GM06990 (cell line): ENCODE results near the gene STK40.

Experiments used
- DNase-seq: peaks from one replicate; pipeline ENCODE4 v3.0.0-alpha.2; 2011; ENCODE audit not compliant: insufficient read length; ENCODE audit errors: extremely low read depth
- H3K27me3 ChIP-seq: replicated peaks from 2 replicates; pipeline ENCODE4 v1.6.0; 2011; ENCODE audit warnings: low read length; ENCODE audit not compliant: control insufficient read depth, insufficient read depth
- H3K36me3 ChIP-seq: 2 replicates; pipeline ENCODE4 v1.5.1; 2011; ENCODE audit warnings: low read length; ENCODE audit not compliant: control insufficient read depth, insufficient read depth
- H3K4me3 ChIP-seq: replicated peaks from 2 replicates; pipeline ENCODE4 v1.5.1; 2011; ENCODE audit warnings: low read depth, mild to moderate bottlenecking, control low read depth, low read length
- CTCF ChIP-seq: IDR thresholded peaks from 2 replicates; pipeline ENCODE4 v1.5.1; 2011; ENCODE audit warnings: low read length, control low read depth, mild to moderate bottlenecking, inconsistent platforms; ENCODE audit not compliant: insufficient read depth, poor library complexity, severe bottlenecking

STK40 gene

GRCh38 chr1:36303650-36304360 lies 81.9 kb downstream of the STK40 start:
- peaks cover 16% of the 10 kb centered on the region for H3K36me3 ChIP-seq

GRCh38 chr1:36303244-36303643 lies 82.5 kb downstream of the STK40 start:
- H3K36me3 ChIP-seq, result peaks cover 20% of the 10 kb centered on the region
- H3K27me3 ChIP-seq, result no peaks in the 10 kb centered on the region
- no peak for DNase-seq
- TF ChIP-seq CTCF, result no peak
- no peak overlapping the region for H3K4me3 ChIP-seq

More at GRCh38 chr1:36303650-36304360, 81.9 kb downstream of the STK40 start:
- H3K4me3 ChIP-seq, result no peak overlapping the region
- TF ChIP-seq CTCF, result no peak
- no peaks in the 10 kb centered on the region for H3K27me3 ChIP-seq
- no peak for DNase-seq

DNA sequence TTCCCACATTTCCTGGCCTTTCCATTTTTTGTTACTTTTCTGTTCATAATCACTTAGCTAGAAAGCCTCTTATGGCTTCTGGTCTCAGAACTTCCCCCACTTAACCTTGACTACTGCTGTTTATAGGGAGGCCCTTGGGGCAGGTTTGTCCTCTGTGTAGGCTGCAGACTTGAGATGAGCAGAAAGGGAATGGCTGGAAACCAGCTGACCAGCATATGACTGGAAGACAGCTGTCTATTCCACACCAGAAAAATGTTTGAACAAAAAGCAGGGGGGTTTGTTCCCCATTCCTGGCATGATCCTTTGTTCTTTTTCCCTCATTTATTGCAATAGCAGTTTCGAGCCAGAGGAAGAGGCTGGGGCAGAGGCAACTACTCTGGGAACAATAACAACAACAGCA lies 84.5 kb downstream of the STK40 start:
- Histone ChIP-seq H3K4me3 (no peak overlapping the region), H3K27me3 (no peaks in the 10 kb centered on the region), H3K36me3 (peaks cover 26% of the 10 kb centered on the region)
- no peak for TF ChIP-seq CTCF
- DNase-seq, result no peak

DNA sequence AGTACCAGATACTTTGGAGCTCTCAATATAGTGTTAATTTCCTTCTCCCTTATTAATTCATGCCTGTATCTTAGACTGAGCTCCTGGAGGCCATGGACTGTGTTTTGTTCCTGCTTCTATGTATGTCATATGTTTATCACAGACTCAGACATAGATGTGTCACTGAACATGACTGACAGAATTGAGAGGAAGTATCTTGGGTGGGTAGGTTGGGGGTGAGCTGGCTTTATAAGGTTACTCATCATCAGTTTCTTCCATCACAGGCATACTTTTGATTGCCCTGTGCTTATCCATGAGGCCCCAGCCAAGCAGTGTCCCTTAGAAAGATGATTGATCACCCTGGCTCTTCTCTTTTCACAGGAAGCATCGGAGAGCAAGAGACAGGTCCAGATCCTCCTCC lies 85.2 kb downstream of the STK40 start:
- no peak for TF ChIP-seq CTCF
- no peak for DNase-seq
- Histone ChIP-seq H3K4me3 (no peak overlapping the region), H3K27me3 (no peaks in the 10 kb centered on the region), H3K36me3 (peaks cover 28% of the 10 kb centered on the region)

DNA sequence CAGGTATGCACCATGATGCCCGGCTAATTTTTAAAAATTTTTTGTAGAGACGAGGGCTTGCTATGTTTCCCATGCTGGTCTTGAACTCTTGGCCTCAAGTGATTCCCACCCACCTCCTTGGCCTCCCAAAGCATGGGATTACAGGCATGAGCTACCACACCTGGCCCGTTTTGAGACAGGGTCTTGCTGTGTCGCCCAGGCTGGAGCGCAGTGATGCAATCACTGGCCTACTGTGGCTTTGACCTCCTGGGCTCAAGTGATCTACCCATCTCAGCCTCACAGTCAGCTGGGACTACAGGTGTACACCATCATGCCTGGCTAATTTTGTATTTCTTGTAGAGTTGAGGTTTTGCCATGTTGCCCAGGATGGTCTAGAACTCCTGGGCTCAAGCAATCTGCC lies 87.1 kb downstream of the STK40 start:
- H3K36me3 ChIP-seq, result peaks cover 29% of the 10 kb centered on the region
- H3K27me3 ChIP-seq, result no peaks in the 10 kb centered on the region
- no peak overlapping the region for H3K4me3 ChIP-seq
- no peak for DNase-seq
- TF ChIP-seq CTCF, result no peak

DNA sequence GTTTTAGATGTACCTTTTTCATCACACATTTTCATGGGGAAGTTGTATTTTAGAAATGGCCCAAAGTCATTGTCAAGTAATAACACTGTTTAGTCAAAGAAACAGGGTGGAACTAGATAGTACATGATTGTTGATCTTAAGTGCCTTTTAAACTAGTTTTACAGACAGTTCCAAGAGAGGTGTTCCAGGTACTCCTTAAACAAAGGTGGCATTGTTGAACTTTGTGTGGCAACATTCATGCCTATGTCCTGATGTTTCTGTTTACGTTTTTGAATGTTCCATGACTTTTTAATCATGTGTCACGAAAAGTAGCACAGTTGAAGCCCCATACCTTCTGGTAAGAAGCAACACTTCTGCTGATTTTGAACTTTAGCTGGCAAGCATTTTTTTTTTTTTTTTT lies 88.7 kb downstream of the STK40 start:
- Histone ChIP-seq H3K27me3 (no peaks in the 10 kb centered on the region), H3K36me3 (peaks cover 23% of the 10 kb centered on the region), H3K4me3 (no peak overlapping the region)
- DNase-seq, result no peak
- no peak for TF ChIP-seq CTCF
